NCI-H128 (cell line): ENCODE measurements around the gene TENM4.

Experiments
- DNase-seq: peaks from one replicate; lab custom pipeline; 2025; ENCODE audit not compliant: unreplicated experiment; lab: John Stamatoyannopoulos, UW

Gene TENM4

GRCh38 chr11:78731027-78731426 is 709.8 kb downstream of the TENM4 start:
- DNase-seq: no peak

- DNase-seq: no peak
Measured at GRCh38 chr11:78730267-78730824, 710.5 kb downstream of the TENM4 start.

DNA sequence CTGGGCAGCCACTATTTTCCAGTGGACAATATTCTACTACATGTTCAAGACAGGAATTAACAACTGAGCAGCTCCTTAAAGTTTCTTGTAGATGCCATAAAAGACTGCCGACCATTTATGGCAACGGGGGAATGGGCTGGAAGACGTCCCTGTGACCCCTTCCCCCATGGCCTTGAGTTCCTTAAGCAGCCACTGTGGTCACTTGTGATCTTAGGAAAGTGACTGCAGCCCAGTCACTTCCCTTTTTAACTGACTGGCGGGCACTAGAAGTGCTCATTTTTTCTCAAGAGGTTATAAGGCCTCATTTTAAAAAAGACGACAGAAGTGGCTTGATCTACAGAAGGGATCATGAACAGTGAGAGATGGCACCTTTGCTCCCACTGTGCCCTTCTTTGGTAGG is 713.0 kb downstream of the TENM4 start:
- DNase-seq: no peak

- DNase-seq: no peak
Measured at GRCh38 chr11:78725200-78725599, 715.6 kb downstream of the TENM4 start.

DNA sequence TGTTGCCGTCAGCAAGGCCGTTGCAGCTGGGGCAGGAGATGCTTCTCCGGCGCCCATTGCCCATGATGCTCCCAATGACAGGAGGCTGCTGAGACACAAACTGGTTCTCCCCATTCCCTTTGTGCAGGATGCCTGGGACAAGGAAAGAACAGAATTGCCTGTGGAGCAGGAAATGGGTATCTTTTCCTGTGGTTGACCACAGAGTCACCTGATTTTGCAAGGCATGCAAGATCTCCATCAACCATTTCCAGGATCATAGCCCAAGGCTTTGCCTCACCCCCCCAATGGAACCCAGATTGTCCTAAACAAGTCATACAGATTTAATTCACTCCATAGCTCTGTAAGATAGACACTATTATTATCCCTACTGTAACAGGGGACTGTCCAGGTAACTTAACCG is 718.0 kb downstream of the TENM4 start:
- DNase-seq: no peak

DNA sequence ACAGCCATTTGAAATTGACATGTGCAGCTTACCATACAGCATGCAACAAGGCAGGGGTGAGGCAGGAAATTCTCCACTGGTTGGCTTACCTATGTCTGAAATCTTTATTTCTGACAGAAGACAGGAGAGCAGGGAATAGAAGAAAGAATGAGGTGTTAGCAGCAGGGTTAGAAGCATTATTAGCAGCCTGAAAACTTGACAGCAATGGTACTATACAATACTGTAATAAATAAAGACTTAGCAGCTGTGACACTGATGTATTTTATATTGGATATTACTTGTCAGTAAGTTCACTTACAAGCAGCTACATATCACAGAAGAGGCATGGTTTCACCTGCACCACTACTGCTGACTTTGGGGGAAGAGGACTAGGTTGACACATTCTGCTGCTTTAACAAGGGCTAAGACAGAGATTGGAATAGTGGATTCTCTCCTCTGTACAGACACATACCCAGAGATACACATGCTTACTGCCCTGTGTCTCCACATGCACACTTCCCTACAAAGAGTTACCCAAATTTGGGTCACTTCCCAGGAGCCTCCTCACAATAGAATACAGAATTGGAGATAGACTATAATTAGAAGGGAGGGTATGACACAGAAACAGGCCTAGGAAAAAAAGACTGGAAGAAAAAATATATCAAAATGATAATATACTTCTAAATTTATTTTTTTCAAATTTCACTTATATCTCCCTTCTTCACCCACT is 720.4 kb downstream of the TENM4 start:
- DNase-seq: no peak

- DNase-seq: no peak
Measured at GRCh38 chr11:78717041-78717440, 723.8 kb downstream of the TENM4 start.

DNA sequence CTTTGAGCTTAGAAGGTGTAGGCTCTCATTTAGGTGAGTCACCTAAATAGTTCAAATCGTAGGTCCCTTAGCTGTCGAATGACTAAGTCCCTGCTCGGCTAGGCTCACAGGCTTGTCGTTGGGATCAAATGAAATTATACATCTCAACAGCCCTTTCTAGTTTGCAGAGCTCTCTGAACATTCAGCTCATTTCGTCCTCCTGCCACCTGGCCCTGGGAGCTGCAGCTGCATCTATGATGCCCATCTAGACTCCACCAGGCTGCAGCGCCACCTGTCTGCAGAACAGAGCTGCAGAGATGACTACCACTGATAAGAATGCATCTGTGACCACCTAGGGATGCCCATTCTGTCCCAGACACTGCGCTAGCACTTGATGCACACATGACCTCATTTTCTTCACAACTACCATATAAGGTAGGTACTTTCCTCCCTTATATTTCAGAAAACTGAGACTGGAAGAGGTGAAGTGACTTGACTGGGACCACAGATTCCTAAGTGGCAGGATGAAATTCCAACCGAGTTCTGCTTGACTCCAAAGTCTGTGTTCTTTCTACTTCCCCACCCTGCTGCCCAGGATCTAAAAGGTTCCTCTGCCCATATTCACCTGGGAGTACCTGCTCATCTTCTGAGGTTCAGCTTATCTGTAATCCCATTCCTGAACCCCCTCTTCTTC is 725.1 kb downstream of the TENM4 start:
- DNase-seq: no peak

- DNase-seq: no peak
Measured at GRCh38 chr11:78714539-78714938, 726.3 kb downstream of the TENM4 start.

DNA sequence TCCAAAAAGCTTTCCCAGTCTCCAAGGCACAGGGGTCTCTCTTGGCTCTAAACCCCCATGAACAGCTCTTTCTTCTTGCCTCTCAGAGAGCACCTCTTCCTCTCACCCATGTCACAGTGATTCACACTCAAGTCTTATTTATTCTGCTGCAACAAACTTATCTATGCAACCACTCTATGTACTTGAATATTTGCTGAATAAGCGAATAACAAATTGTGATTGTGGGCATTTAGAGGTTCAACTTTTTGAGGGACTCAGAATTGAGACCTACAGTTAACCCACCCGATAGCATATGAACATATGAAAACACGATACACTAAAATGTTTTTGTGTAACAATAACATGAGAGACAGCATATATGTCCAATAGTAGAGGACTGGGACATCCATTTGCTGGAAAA is 729.1 kb downstream of the TENM4 start:
- DNase-seq: no peak

- DNase-seq: no peak
Measured at GRCh38 chr11:78710417-78710816, 730.4 kb downstream of the TENM4 start.

DNA sequence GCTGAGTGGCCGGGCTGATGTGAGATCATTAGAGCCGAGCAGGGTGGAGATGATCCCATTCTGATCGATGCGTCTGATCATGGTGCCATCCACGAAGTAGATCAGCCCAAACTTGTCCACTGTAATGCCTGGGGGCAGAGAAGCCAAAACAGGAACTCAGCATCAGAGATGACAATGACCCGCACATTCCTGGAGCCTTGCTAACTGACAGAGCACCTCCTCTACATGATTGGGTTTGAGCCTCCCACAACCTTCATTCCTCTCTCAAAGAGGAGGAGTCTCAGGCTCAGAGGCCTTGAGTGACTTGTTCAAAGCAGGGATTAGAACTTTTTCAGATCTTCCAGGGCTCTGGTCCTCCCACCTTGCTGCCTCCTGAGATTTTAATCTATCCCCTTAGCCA is 732.4 kb downstream of the TENM4 start:
- DNase-seq: no peak

- no peak for DNase-seq
Measured at GRCh38 chr11:78706551-78706950, 734.3 kb downstream of the TENM4 start.

GRCh38 chr11:78704811-78705210 is 736.0 kb downstream of the TENM4 start:
- DNase-seq: no peak

DNA sequence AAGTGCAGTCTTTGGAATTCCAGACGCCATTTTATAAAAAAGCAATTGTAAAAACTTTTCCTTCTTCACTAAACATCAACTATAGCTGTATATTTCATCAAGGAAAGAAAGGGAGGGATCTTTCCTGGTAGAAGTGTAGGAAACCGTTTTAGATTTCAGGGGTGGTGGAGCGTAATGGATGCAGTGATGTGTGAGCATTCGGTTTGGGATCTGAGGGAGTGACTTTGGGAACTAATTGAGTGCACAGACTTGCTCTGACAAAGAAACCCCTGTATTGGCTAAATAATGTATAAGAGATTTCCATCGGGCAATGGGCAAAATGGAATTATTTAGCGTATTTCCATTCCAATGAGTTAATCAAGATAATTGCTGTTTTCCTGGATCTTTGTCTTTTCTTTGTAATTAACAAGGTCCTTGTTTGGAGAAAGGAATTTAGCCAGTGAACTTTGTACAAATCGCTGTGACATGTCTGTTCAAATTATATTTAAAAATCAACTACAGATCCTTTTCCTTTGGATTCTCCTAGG is 741.2 kb downstream of the TENM4 start:
- DNase-seq: no peak

DNA sequence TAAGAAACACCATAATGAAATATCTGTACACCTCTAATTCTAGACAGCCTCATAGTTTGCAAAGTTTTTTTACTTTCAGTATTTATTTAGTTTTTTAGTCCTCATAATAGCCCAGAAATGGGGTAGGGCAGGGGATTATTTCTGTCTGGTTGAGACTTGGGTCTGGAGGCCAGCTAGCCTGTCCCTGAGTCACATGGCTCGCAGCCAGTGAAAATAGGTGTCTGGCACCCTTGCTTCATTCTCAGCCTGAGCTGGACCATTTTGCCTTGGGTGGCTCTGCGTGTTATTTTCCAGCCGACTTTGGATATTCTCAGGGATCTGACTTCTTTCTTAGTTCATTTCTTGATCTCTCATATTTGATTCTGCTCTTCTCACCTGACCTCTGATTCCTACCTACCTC is 742.2 kb downstream of the TENM4 start:
- DNase-seq: no peak

DNA sequence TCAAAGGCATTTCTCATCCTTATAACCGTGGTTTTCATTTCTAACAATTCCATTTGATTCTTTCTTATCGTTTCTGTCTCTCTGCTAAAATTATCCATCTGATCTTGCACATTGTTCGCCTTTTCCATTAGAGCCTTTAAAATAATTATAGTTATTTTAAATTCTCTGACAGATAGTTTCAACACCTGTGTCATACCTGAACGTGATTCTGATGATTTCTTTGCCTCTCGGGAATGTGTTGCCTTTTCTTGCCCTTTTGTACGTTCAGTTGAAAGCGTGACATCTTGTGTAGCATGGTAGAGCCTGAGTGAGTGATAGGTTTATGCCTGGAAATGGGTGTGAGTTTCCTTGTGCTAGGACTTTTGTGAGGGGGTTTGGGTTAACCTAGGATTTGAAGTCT is 744.7 kb downstream of the TENM4 start:
- DNase-seq: no peak

DNA sequence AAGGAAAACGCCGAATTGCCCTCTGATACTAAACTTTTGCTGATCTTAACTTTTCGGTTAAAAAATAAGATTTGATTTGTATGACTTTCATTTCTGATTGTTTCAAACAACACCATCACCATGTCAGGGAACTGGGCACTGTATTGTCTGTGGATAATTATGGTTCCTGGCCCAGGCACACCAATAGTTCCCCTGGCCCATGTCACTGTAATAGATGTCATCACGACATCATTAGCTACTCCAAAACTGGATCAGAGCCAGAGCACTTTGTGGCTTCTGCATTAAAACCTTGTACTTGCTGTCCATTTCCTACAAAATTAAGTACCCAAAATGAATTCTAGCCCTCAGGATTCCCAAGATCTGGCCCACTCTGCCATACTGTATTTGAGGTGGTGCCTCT is 746.7 kb downstream of the TENM4 start:
- no peak for DNase-seq

DNA sequence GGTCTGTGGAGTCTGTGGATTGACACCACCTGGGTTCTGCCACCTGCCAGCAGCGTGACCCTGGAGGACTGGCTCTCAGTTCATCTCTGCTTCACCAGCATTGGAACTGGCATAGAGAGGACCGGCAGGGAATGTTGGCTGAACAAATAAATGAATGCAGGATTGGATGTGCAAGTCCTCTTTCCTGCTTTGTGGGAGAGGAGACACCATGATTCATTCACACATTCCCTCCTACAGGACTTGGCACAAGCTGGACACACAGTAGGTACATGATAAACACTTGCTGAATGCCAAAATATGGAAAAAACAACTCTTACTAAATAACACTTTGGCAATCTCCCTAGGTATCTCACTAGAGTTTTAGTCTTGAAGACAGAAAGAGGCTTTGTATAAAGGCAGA is 749.6 kb downstream of the TENM4 start:
- DNase-seq: no peak

DNA sequence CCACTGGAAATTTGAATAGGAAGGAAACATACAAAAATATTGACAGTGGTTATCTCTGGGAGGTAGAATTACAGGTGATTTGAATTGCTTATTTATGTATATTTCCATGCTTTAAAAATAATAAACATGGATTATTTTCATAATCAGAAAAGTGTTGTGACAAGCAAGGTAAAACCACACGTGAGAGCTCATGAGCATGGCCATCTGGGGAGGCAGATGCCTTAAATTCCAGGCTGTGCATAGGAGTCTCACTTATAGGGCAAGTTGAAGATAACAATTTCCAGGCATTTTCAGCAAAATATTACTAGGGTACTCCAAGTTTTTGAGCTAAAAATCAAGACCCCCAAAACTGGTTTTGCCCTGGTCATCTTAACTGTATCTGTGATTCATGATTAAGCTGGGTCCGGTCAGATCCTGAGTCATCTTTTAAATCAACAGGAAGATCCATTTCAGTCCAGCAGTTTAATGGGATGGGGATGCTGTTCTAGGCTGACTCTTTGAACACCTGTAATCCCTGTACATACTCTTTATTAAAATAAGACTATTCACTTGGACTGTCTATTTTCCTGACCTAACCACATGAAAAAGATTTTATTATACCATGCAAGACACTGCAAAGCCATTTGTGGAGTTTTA is 750.4 kb downstream of the TENM4 start:
- no peak for DNase-seq

GRCh38 chr11:78689585-78690153 is 751.2 kb downstream of the TENM4 start:
- DNase-seq: no peak

- DNase-seq: no peak
Measured at GRCh38 chr11:78689101-78689500, 751.7 kb downstream of the TENM4 start.
